Measurements from ENCODE around the gene FBXW8.

DNA sequence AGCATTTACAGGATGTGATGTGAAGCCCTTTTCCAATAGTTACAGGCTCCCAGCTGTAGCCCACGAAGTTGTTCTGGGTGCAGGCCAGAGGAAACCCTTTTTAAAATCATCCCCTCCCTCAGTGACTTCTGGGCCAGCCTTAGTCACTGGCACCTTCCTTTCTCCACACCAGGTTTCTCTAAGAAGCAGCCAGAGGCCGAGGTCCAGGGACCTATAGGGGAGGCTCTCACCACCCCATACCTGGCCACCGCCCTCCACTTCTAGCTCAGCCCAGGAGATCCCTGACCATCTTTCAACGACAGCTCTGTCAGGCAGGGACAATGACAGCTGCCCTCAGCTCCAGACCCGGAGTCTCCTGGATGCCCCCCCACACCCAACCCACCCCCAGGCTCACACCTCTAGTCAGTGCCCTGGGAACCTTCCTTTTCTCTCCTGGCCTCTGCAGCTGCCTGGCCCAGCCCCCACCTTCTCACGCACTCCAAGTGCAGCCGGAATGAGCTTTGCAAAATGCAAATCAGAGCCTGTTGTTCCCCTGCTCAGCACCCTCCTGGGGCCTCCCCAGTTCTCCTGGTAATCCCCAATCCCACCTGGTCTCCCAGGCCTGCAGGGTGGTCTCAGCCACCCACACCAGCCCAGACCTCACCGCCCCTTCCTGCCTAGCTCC lies 141.8 kb downstream of the FBXW8 start:
- TF ChIP-seq, protein P1, sequence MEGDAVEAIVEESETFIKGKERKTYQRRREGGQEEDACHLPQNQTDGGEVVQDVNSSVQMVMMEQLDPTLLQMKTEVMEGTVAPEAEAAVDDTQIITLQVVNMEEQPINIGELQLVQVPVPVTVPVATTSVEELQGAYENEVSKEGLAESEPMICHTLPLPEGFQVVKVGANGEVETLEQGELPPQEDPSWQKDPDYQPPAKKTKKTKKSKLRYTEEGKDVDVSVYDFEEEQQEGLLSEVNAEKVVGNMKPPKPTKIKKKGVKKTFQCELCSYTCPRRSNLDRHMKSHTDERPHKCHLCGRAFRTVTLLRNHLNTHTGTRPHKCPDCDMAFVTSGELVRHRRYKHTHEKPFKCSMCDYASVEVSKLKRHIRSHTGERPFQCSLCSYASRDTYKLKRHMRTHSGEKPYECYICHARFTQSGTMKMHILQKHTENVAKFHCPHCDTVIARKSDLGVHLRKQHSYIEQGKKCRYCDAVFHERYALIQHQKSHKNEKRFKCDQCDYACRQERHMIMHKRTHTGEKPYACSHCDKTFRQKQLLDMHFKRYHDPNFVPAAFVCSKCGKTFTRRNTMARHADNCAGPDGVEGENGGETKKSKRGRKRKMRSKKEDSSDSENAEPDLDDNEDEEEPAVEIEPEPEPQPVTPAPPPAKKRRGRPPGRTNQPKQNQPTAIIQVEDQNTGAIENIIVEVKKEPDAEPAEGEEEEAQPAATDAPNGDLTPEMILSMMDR (tag by site-specific recombination; IDR thresholded peaks at IDR 0.05) = no peak
- no peak for TF ChIP-seq ZNF324 (tag by site-specific recombination; IDR thresholded peaks at IDR 0.05)
- no peak for TF ChIP-seq ZNF48 (tag by site-specific recombination; IDR thresholded peaks at IDR 0.05)
- TF ChIP-seq ZNF10 (tag by site-specific recombination; IDR thresholded peaks at IDR 0.05) = no peak
